WTC11 (cell line): ENCODE results near the gene HPCAL1. TPM values are rescaled to one million over a fixed set of nuclear protein-coding genes. Genes with fewer than 3 reads are reported as not detected.

ENCODE experiments used
- ATAC-seq: fragments of 200-7000 bp; cut with Tn5 transposase; 2 replicates; pipeline ENCODE4 v1.10.0; 2021; ENCODE audit warnings: mild to moderate bottlenecking, moderate library complexity
- CTCF ChIA-PET: fragments of 300-600 bp; sonication (Branson Sonifier 250); formaldehyde crosslinking; loops from one replicate; lab custom pipeline; 2021; ENCODE audit warnings: antibody characterized with exemption; lab: Charles Lee
- POLR2A ChIA-PET: fragments of 350-600 bp; sonication (Branson Sonifier 250); formaldehyde crosslinking; loops from one replicate; lab custom pipeline; 2021; ENCODE audit warnings: antibody characterized with exemption; lab: Charles Lee
- DNase-seq: peaks from one replicate; pipeline ENCODE4 v3.0.0; 2021; ENCODE audit warnings: low spot score
- H3K27ac Mint-ChIP-seq: 2 replicates; pipeline ENCODE4 v1.8.0; 2021; ENCODE audit warnings: mixed read lengths
- H3K27me3 Mint-ChIP-seq: 2 replicates; pipeline ENCODE4 v1.8.0; 2021; ENCODE audit warnings: low read depth, mild to moderate bottlenecking, moderate library complexity, mixed read lengths
- H3K36me3 Mint-ChIP-seq: 2 replicates; pipeline ENCODE4 v1.8.0; 2021; ENCODE audit warnings: mixed read lengths
- H3K4me1 Mint-ChIP-seq: 2 replicates; pipeline ENCODE4 v1.8.0; 2022; ENCODE audit warnings: mixed read lengths
- H3K4me3 Mint-ChIP-seq: 2 replicates; pipeline ENCODE4 v1.8.0; 2021; ENCODE audit warnings: mild to moderate bottlenecking, moderate library complexity, mixed read lengths
- H3K9me3 Mint-ChIP-seq: 2 replicates; pipeline ENCODE4 v1.8.0; 2021; ENCODE audit warnings: mixed read lengths
- E2F4 ChIP-seq: sonication (generic); formaldehyde crosslinking; IDR thresholded peaks from 2 replicates; pipeline ENCODE4 v1.8.1; 2022; ENCODE audit warnings: low read depth, mild to moderate bottlenecking, moderate library complexity, missing genetic modification reagents, borderline replicate concordance
- ETV6 ChIP-seq: sonication (generic); formaldehyde crosslinking; IDR thresholded peaks from 2 replicates; pipeline ENCODE4 v1.8.1; 2022; ENCODE audit warnings: mild to moderate bottlenecking, missing genetic modification reagents
- HMGA2 ChIP-seq: fragments of 250-450 bp; sonication (Bioruptor Pico); IDR thresholded peaks from 2 replicates; pipeline ENCODE4 v1.4.0; 2021; ENCODE audit warnings: mild to moderate bottlenecking, moderate library complexity
- IRF2 ChIP-seq: sonication (generic); formaldehyde crosslinking; IDR thresholded peaks from 2 replicates; pipeline ENCODE4 v1.8.0; 2022; ENCODE audit warnings: low read depth, missing genetic modification reagents, borderline replicate concordance
- MLX ChIP-seq: sonication (generic); formaldehyde crosslinking; IDR thresholded peaks from 2 replicates; pipeline ENCODE4 v1.8.1; 2023; ENCODE audit warnings: mild to moderate bottlenecking, missing genetic modification reagents, moderate library complexity
- MXD4 ChIP-seq: fragments of 250-450 bp; sonication (Bioruptor Pico); IDR thresholded peaks from 2 replicates; pipeline ENCODE4 v1.8.0; 2021; ENCODE audit warnings: mild to moderate bottlenecking, moderate library complexity, borderline replicate concordance
- SMAD3 ChIP-seq: sonication (generic); formaldehyde crosslinking; IDR thresholded peaks from 2 replicates; pipeline ENCODE4 v1.8.0; 2022; ENCODE audit warnings: missing genetic modification reagents, mild to moderate bottlenecking, borderline replicate concordance
- TCF7 ChIP-seq: sonication (generic); formaldehyde crosslinking; IDR thresholded peaks from 2 replicates; pipeline ENCODE4 v1.8.0; 2022; ENCODE audit warnings: mild to moderate bottlenecking, low read depth, missing genetic modification reagents, moderate library complexity
- USF1 ChIP-seq: sonication (generic); formaldehyde crosslinking; IDR thresholded peaks from 2 replicates; pipeline ENCODE4 v1.8.0; 2022; ENCODE audit warnings: mild to moderate bottlenecking, missing genetic modification reagents
- ZNF512 ChIP-seq: sonication (generic); formaldehyde crosslinking; IDR thresholded peaks from 2 replicates; pipeline ENCODE4 v1.8.1; 2022; ENCODE audit warnings: missing genetic modification reagents, borderline replicate concordance
- ZSCAN18 ChIP-seq: fragments of 250-450 bp; sonication (Bioruptor Pico); IDR thresholded peaks from 2 replicates; pipeline ENCODE4 v2.1.2; 2022; ENCODE audit warnings: mild to moderate bottlenecking, moderate library complexity
- total RNA-seq: library from RNA; stranded (reverse); gene quantifications from 3 replicates; pipeline ENCODE4 v1.2.3, GENCODE V29; 2021

HPCAL1 gene
- total RNA-seq, 1 experiment from 2014 or later, result 11.8 TPM

GRCh38 chr2:10402653-10403215 lies 100.0 kb downstream of the HPCAL1 start:
- TF ChIP-seq MXD4 (CRISPR knock-in tag), result no peak
- no peak for TF ChIP-seq ETV6 (CRISPR knock-in tag)
- ChIA-PET POLR2A (no interaction called here), CTCF (interaction anchor here (0.6 kb wide), 1 partner anchor 20 kb away, joined by 3 read pairs; no protein-coding TSS in a partner anchor)
- ATAC-seq, result no peak
- H3K27me3 Mint-ChIP-seq, result no peaks in the 10 kb centered on the region
- H3K36me3 Mint-ChIP-seq, result peaks cover 5% of the 10 kb centered on the region
- no peaks in the 10 kb centered on the region; the same call in 1 of the 2 replicates for H3K4me1 Mint-ChIP-seq
- no peaks in the 10 kb centered on the region for H3K9me3 Mint-ChIP-seq
- H3K4me3 Mint-ChIP-seq, result no peak overlapping the region
- no peak overlapping the region for H3K27ac Mint-ChIP-seq
- DNase-seq, result no peak

GRCh38 chr2:10404324-10405143 lies 101.8 kb downstream of the HPCAL1 start:
- no peak for TF ChIP-seq SMAD3 (CRISPR knock-in tag)
- TF ChIP-seq, all 79 proteins: peak for 0
- peaks cover 9% of the 10 kb centered on the region for H3K4me1 Mint-ChIP-seq
- ChIA-PET CTCF (interaction anchor here (0.6 to 2.1 kb wide), 6 partner anchors 14 to 262 kb away, joined by 3 to 6 read pairs (median 4); no protein-coding TSS in a partner anchor), POLR2A (no interaction called here)
- H3K9me3 Mint-ChIP-seq, result no peaks in the 10 kb centered on the region
- H3K27me3 Mint-ChIP-seq, result no peaks in the 10 kb centered on the region
- H3K27ac Mint-ChIP-seq, result no peak overlapping the region
- no peak for ATAC-seq
- H3K36me3 Mint-ChIP-seq, result peaks cover 3% of the 10 kb centered on the region; the same call in 1 of the 2 replicates
- DNase-seq, result no peak
- H3K4me3 Mint-ChIP-seq, result no peak overlapping the region

GRCh38 chr2:10405448-10405847 lies 102.7 kb downstream of the HPCAL1 start:
- H3K4me3 Mint-ChIP-seq, result no peak overlapping the region
- DNase-seq, result no peak
- no peaks in the 10 kb centered on the region for H3K9me3 Mint-ChIP-seq
- ATAC-seq, result no peak
- H3K27me3 Mint-ChIP-seq, result no peaks in the 10 kb centered on the region
- H3K4me1 Mint-ChIP-seq, result peaks cover 9% of the 10 kb centered on the region
- POLR2A ChIA-PET, result no interaction called here
- peaks cover 3% of the 10 kb centered on the region; the same call in 1 of the 2 replicates for H3K36me3 Mint-ChIP-seq
- TF ChIP-seq TCF7 (CRISPR knock-in tag) (no peak), ZSCAN18 (CRISPR knock-in tag) (no peak), E2F4 (no peak)
- no peak overlapping the region for H3K27ac Mint-ChIP-seq
- CTCF ChIA-PET, result interaction anchor here (1.2 to 2.1 kb wide), 2 partner anchors 29 to 263 kb away, joined by 3 to 6 read pairs; no protein-coding TSS in a partner anchor

- H3K27me3 Mint-ChIP-seq, result no peaks in the 10 kb centered on the region
- H3K27ac Mint-ChIP-seq, result no peak overlapping the region
- TF ChIP-seq MLX (no peak), MXD4 (CRISPR knock-in tag) (no peak), IRF2 (CRISPR knock-in tag) (no peak), ZNF512 (no peak), USF1 (CRISPR knock-in tag) (no peak), HMGA2 (no peak)
- ChIA-PET POLR2A (no interaction called here), CTCF (interaction anchor here (2.1 to 4.3 kb wide), 2 partner anchors 29 to 103 kb away, joined by 6 to 100 read pairs; partner anchors contain the start of gene HPCAL1)
- ATAC-seq (no peak), DNase-seq (no peak)
- H3K4me3 Mint-ChIP-seq, result no peak overlapping the region
- H3K9me3 Mint-ChIP-seq, result no peaks in the 10 kb centered on the region
- no peaks in the 10 kb centered on the region for H3K36me3 Mint-ChIP-seq
- peaks cover 9% of the 10 kb centered on the region for H3K4me1 Mint-ChIP-seq
Measured at GRCh38 chr2:10406016-10406415, 103.3 kb downstream of the HPCAL1 start.
